Thyroid gland (tissue), 4 donors: ENCODE measurements around the gene PYDC2. TPM values are rescaled to one million over a fixed set of nuclear protein-coding genes. Genes with fewer than 3 reads are reported as not detected.

Experiments used
- DNase-seq, 2 donors: peaks; one replicate each; pipeline ENCODE4 v3.0.0-alpha.2; 2019
- H3K27ac ChIP-seq, 3 donors: fragments of 200-600 bp; sonication (generic); 1 replicate in 2 of 3; 2 replicates in 1 of 3; pipeline ENCODE4 v1.5.1; 2016 to 2019; ENCODE audit warnings: mild to moderate bottlenecking in 1 of 3, moderate library complexity in 1 of 3
- H3K27me3 ChIP-seq: fragments of 200-600 bp; sonication (generic); one replicate; pipeline ENCODE4 v1.5.1; 2019
- H3K36me3 ChIP-seq, 2 donors: fragments of 200-600 bp; sonication (generic); one replicate each; pipeline ENCODE4 v1.5.1; 2016 to 2019
- H3K4me1 ChIP-seq, 2 donors: fragments of 200-600 bp; sonication (generic); one replicate each; pipeline ENCODE4 v1.5.1; 2017 to 2019
- H3K4me3 ChIP-seq, 3 donors: fragments of 200-600 bp; sonication (generic); replicated peaks in 1 of 3; 1 replicate in 2 of 3; 2 replicates in 1 of 3; pipeline ENCODE4 v1.5.1; 2016; ENCODE audit warnings: mild to moderate bottlenecking in 1 of 3
- H3K9me3 ChIP-seq: fragments of 200-600 bp; sonication (generic); one replicate; pipeline ENCODE4 v1.5.1; 2017
- CTCF ChIP-seq, 6 experiments: fragments of 200-600 bp in 3 of 6; fragments of 450-650 bp in 3 of 6; sonication (generic) in 3 of 6; IDR thresholded peaks; one replicate each; pipeline ENCODE4 v1.5.1; 2016 to 2019; ENCODE audit warnings: antibody characterized with exemption in 6 of 6, mild to moderate bottlenecking in 2 of 6, inconsistent platforms in 1 of 6, moderate library complexity in 1 of 6
- POLR2A ChIP-seq, 2 donors: fragments of 450-650 bp; IDR thresholded peaks; one replicate each; pipeline ENCODE4 v1.6.1; 2017; ENCODE audit warnings: antibody characterized with exemption in 2 of 2, mild to moderate bottlenecking in 2 of 2, moderate library complexity in 1 of 2
- WGBS, 2 donors: methylation state at CpG; one replicate each; pipeline ENCODE4 v1.1.5; 2017; 5-methylcytosine and 5-hydroxymethylcytosine counted together
- intact Hi-C: fragments of 100-400 bp; cut with DNase I; formaldehyde crosslinking; loops from one replicate; pipeline ENCODE4 v1.15.1; 2023
- total RNA-seq, 4 donors: library from RNA; depleted of rRNA; stranded (reverse); fragments of >200 nt; gene quantifications; one replicate each; pipeline ENCODE4 v1.2.3, GENCODE V29; 2016

The PYDC2 gene
- total RNA-seq, 4 donors from 2014 or later, result not detected

GRCh38 chr3:191434024-191434423, 26.9 kb upstream of the PYDC2 start:
- Histone ChIP-seq H3K27me3 (no peaks in the 10 kb centered on the region), H3K36me3 (no peaks in the 10 kb centered on the region), H3K9me3 (no peaks in the 10 kb centered on the region), H3K4me3 (no peak overlapping the region), H3K27ac (no peak overlapping the region), H3K4me1 (no peaks in the 10 kb centered on the region)
- TF ChIP-seq POLR2A (IDR thresholded peaks at IDR 0.05) (no peak), CTCF (IDR thresholded peaks at IDR 0.05) (no peak)
- DNase-seq, result no peak
- 91 to 94% methylated on average over 1 of the region's 1 CpG for WGBS, 2 donors
- intact Hi-C loops, result no loop called here

- intact Hi-C loops, result no loop called here
- DNase-seq, result no peak
- no peaks in the 10 kb centered on the region for H3K27me3 ChIP-seq
- H3K36me3 ChIP-seq, result no peaks in the 10 kb centered on the region
- no peak overlapping the region for H3K4me3 ChIP-seq
- no peaks in the 10 kb centered on the region for H3K9me3 ChIP-seq
- TF ChIP-seq POLR2A (IDR thresholded peaks at IDR 0.05) (no peak), CTCF (IDR thresholded peaks at IDR 0.05) (no peak)
- no peaks in the 10 kb centered on the region for H3K4me1 ChIP-seq
- no peak overlapping the region for H3K27ac ChIP-seq
- 75 to 84% methylated on average over 2 of the region's 2 CpGs for WGBS, 2 donors
Observed at GRCh38 chr3:191435981-191436380, 25.0 kb upstream of the PYDC2 start.

- WGBS, 2 donors, result 87% methylated on average over 2 of the region's 2 CpGs
- DNase-seq, result no peak
- intact Hi-C loops, result no loop called here
- H3K4me3 ChIP-seq, result no peak overlapping the region
- H3K36me3 ChIP-seq, result no peaks in the 10 kb centered on the region
- H3K9me3 ChIP-seq, result no peaks in the 10 kb centered on the region
- H3K27me3 ChIP-seq, result no peaks in the 10 kb centered on the region
- TF ChIP-seq POLR2A (IDR thresholded peaks at IDR 0.05) (no peak), CTCF (IDR thresholded peaks at IDR 0.05) (no peak)
- H3K27ac ChIP-seq, result no peak overlapping the region
- no peaks in the 10 kb centered on the region for H3K4me1 ChIP-seq
Observed at GRCh38 chr3:191438150-191438814, 22.7 kb upstream of the PYDC2 start.

- no peak for DNase-seq
- no peaks in the 10 kb centered on the region for H3K4me1 ChIP-seq
- H3K27me3 ChIP-seq, result no peaks in the 10 kb centered on the region
- H3K9me3 ChIP-seq, result no peaks in the 10 kb centered on the region
- WGBS, 2 donors, result 90 to 95% methylated on average over 4 of the region's 4 CpGs
- TF ChIP-seq POLR2A (IDR thresholded peaks at IDR 0.05) (no peak), CTCF (IDR thresholded peaks at IDR 0.05) (no peak)
- intact Hi-C loops, result no loop called here
- no peaks in the 10 kb centered on the region for H3K36me3 ChIP-seq
- H3K4me3 ChIP-seq, result no peak overlapping the region
- no peak overlapping the region for H3K27ac ChIP-seq
Observed at GRCh38 chr3:191440532-191440931, 20.4 kb upstream of the PYDC2 start.

- TF ChIP-seq CTCF (IDR thresholded peaks at IDR 0.05) (no peak), POLR2A (IDR thresholded peaks at IDR 0.05) (no peak)
- Histone ChIP-seq H3K27me3 (no peaks in the 10 kb centered on the region), H3K36me3 (no peaks in the 10 kb centered on the region), H3K4me3 (no peak overlapping the region), H3K27ac (no peak overlapping the region), H3K4me1 (no peaks in the 10 kb centered on the region), H3K9me3 (no peaks in the 10 kb centered on the region)
- no peak for DNase-seq
- intact Hi-C loops, result no loop called here
- WGBS, 2 donors, result 77 to 84% methylated on average over 2 of the region's 2 CpGs
Observed at GRCh38 chr3:191441687-191442086, 19.3 kb upstream of the PYDC2 start.
